ENCODE data around the gene PARL. TPM values are rescaled to one million over a fixed set of nuclear protein-coding genes. Genes with fewer than 3 reads are reported as not detected.

The PARL gene
- total and polyA plus RNA-seq, 10 of the 15 experiments (the other 5 are each of a cell fraction or from before 2014, with no cell fraction given) = 49.7 to 113 (median 77.2) TPM

- CTCF ChIA-PET = interaction anchor here (0.6 to 1.4 kb wide), 2 partner anchors 59 to 117 kb away, joined by 4 to 5 read pairs; partner anchors contain the start of gene PARL
- RAD21 ChIA-PET (ENCODE audit: unreplicated experiment) = no interaction called here
- no peak for DNase-seq (ENCODE audit: low read depth, low spot score)
- Histone ChIP-seq H3K36me3 (ENCODE audit: control insufficient read depth in 2 of 2, insufficient read depth in 2 of 2, low read length in 1 of 2) (peaks cover 0 to 7% of the 10 kb centered on the region in 2 experiments; a peak in 2 of 4 replicates), H3K4me3 (peak within 1 kb of the TSS; percentile 66; the same call in 1 of the 2 replicates), H3K79me2 (ENCODE audit: control insufficient read depth, insufficient read depth, low read length) (no peaks in the 10 kb centered on the region), H3K4me2 (ENCODE audit: control insufficient read depth, insufficient read depth) (peak within 1 kb of the TSS; percentile 96), H3K9me3 (replicated peaks; ENCODE audit: control insufficient read depth, insufficient read depth, low read length) (no peaks in the 10 kb centered on the region), H3K9ac (ENCODE audit: control insufficient read depth, insufficient read depth, low read length) (no peak within 1 kb of the TSS; the same call in 1 of the 2 replicates), H3K27ac (ENCODE audit: control insufficient read depth, insufficient read depth) (no peak within 1 kb of the TSS), H4K20me1 (ENCODE audit: control insufficient read depth, insufficient read depth) (no peaks in the 10 kb centered on the region), H3K4me1 (ENCODE audit: control insufficient read depth, insufficient read depth, low read length) (peaks cover 10% of the 10 kb centered on the region), H2AFZ (ENCODE audit: control insufficient read depth, low read depth, low read length) (peak within 1 kb of the TSS; percentile 63), H3K27me3 (replicated peaks in 1 of 2; ENCODE audit: control insufficient read depth in 2 of 2, insufficient read depth in 2 of 2, low read length in 1 of 2) (no peaks in the 10 kb centered on the region)
- SMC1A ChIA-PET (ENCODE audit: uncharacterized antibody, unreplicated experiment) = no interaction called here
- WGBS (ENCODE audit: insufficient coverage, insufficient replicate concordance, low lambda C conversion rate, missing lambda C conversion rate) = 41% methylated on average over 29 of the region's 69 CpGs
- POLR2A ChIA-PET = no interaction called here
- in situ Hi-C loops (cut with MboI) (no loop called here), intact Hi-C loops (cut with micrococcal nuclease; ENCODE audit: unreplicated experiment) (no loop called here)
- ATAC-seq = peak; percentile 60
- BruUV-seq (replicated peaks) = no TSS peak
- no peak for FAIRE-seq
- TF ChIP-seq CEBPZ (IDR thresholded peaks at IDR 0.05; ENCODE audit: low read depth, low read length) (no peak), TCF7 (IDR thresholded peaks at IDR 0.05; ENCODE audit: borderline replicate concordance) (no peak), MTA3 (IDR thresholded peaks at IDR 0.05; ENCODE audit: borderline replicate concordance, low read length) (no peak), SREBF2 (IDR thresholded peaks at IDR 0.05; ENCODE audit: low read length) (no peak), TBL1XR1 (IDR thresholded peaks at IDR 0.05; ENCODE audit: low read depth, low read length) (no peak), ZNF274 (IDR thresholded peaks at IDR 0.05; ENCODE audit: insufficient read depth, insufficient read length) (no peak), SMC3 (IDR thresholded peaks at IDR 0.05; ENCODE audit: borderline replicate concordance, low read length) (peak; percentile 32; the same call in 1 of the 2 replicates), HCFC1 (IDR thresholded peaks at IDR 0.05; ENCODE audit: low read length) (no peak), CBX3 (IDR thresholded peaks at IDR 0.05; ENCODE audit: borderline replicate concordance, low read depth) (no peak), CUX1 (IDR thresholded peaks at IDR 0.05; ENCODE audit: insufficient replicate concordance, low read depth, low read length) (no peak), NRF1 (conservative IDR thresholded peaks at IDR 0.05; ENCODE audit: low read depth, low read length) (no peak), PBX3 (IDR thresholded peaks at IDR 0.05; ENCODE audit: insufficient replicate concordance, low read depth, low read length) (no peak), CHD4 (IDR thresholded peaks at IDR 0.05) (no peak)
Observed at GRCh38 chr3:183825456-183826161, 59.1 kb downstream of the PARL start, which contains the start of gene MAP6D1. Gene MAP6D1, minus strand, starts transcription at chr3:183825577. Its CDS starts 30 bp downstream, at chr3:183825547.
